GM23338 (cell line): ENCODE data around the gene EIF3A. TPM values are rescaled to one million over a fixed set of nuclear protein-coding genes. Genes with fewer than 3 reads are reported as not detected.

Source experiments
- CREB1 ChIP-seq: fragments of 250-450 bp; sonication (Bioruptor Pico); IDR thresholded peaks from 2 replicates; pipeline ENCODE4 v1.5.0; 2020; ENCODE audit warnings: low read depth, mild to moderate bottlenecking, moderate library complexity
- STAT1 ChIP-seq: IDR thresholded peaks from one replicate; pipeline ENCODE4 v1.6.1; 2016; ENCODE audit warnings: antibody characterized with exemption; ENCODE audit not compliant: unreplicated experiment
- ZNF114 ChIP-seq: fragments of 250-450 bp; sonication (Bioruptor Pico); IDR thresholded peaks from 2 replicates; pipeline ENCODE4 v1.5.0; 2020; ENCODE audit warnings: mild to moderate bottlenecking, moderate library complexity
- polyA plus RNA-seq: library from polyadenylated mRNA; unstranded; fragments of >200 nt; fragmentation: Nextera tagmentation; extraction: Ambion mirVana; gene quantifications from 2 replicates; pipeline ENCODE4 v1.2.1, GENCODE V29; 2016
- small RNA-seq: library from RNA; depleted of rRNA; stranded (forward); fragments of <200 nt; gene quantifications from one replicate; pipeline ENCODE3, GENCODE V24; 2014; ENCODE audit warnings: low replicate concordance
- total RNA-seq: library from RNA; depleted of rRNA; stranded (reverse); fragments of >200 nt; shearing (Covaris generic); gene quantifications from 2 replicates; pipeline ENCODE4 v1.2.3, GENCODE V29; 2014; rRNA removed
- TF ChIP-seq, protein P1 (sequence below): fragments of 250-450 bp; sonication (Bioruptor Pico); IDR thresholded peaks from 2 replicates; pipeline ENCODE4 v1.5.0; 2020; ENCODE audit warnings: mild to moderate bottlenecking, moderate library complexity

The EIF3A gene
- total and polyA plus RNA-seq, 2 experiments from 2014 or later = 152 to 170 TPM

DNA sequence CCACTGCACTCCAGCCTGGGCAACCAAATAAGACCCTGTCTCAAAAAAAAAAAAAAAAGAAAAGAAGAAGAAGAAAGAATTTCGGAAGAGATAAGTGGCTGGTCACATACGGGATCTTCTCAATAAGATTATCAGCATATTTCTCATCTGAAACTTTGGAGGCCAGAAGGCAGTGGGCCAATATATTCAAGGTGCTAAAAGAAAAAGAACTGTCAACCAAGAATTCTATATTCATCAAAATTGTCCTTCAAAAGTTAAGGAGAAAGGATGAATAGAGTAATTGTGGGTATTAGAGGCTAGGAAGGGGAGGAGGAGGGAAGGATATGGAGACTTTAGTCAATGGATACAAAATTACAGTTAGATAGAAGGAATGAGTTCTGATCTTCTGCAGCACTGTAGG, 95.0 kb downstream of the EIF3A start (continued):
- TF ChIP-seq, protein P1, sequence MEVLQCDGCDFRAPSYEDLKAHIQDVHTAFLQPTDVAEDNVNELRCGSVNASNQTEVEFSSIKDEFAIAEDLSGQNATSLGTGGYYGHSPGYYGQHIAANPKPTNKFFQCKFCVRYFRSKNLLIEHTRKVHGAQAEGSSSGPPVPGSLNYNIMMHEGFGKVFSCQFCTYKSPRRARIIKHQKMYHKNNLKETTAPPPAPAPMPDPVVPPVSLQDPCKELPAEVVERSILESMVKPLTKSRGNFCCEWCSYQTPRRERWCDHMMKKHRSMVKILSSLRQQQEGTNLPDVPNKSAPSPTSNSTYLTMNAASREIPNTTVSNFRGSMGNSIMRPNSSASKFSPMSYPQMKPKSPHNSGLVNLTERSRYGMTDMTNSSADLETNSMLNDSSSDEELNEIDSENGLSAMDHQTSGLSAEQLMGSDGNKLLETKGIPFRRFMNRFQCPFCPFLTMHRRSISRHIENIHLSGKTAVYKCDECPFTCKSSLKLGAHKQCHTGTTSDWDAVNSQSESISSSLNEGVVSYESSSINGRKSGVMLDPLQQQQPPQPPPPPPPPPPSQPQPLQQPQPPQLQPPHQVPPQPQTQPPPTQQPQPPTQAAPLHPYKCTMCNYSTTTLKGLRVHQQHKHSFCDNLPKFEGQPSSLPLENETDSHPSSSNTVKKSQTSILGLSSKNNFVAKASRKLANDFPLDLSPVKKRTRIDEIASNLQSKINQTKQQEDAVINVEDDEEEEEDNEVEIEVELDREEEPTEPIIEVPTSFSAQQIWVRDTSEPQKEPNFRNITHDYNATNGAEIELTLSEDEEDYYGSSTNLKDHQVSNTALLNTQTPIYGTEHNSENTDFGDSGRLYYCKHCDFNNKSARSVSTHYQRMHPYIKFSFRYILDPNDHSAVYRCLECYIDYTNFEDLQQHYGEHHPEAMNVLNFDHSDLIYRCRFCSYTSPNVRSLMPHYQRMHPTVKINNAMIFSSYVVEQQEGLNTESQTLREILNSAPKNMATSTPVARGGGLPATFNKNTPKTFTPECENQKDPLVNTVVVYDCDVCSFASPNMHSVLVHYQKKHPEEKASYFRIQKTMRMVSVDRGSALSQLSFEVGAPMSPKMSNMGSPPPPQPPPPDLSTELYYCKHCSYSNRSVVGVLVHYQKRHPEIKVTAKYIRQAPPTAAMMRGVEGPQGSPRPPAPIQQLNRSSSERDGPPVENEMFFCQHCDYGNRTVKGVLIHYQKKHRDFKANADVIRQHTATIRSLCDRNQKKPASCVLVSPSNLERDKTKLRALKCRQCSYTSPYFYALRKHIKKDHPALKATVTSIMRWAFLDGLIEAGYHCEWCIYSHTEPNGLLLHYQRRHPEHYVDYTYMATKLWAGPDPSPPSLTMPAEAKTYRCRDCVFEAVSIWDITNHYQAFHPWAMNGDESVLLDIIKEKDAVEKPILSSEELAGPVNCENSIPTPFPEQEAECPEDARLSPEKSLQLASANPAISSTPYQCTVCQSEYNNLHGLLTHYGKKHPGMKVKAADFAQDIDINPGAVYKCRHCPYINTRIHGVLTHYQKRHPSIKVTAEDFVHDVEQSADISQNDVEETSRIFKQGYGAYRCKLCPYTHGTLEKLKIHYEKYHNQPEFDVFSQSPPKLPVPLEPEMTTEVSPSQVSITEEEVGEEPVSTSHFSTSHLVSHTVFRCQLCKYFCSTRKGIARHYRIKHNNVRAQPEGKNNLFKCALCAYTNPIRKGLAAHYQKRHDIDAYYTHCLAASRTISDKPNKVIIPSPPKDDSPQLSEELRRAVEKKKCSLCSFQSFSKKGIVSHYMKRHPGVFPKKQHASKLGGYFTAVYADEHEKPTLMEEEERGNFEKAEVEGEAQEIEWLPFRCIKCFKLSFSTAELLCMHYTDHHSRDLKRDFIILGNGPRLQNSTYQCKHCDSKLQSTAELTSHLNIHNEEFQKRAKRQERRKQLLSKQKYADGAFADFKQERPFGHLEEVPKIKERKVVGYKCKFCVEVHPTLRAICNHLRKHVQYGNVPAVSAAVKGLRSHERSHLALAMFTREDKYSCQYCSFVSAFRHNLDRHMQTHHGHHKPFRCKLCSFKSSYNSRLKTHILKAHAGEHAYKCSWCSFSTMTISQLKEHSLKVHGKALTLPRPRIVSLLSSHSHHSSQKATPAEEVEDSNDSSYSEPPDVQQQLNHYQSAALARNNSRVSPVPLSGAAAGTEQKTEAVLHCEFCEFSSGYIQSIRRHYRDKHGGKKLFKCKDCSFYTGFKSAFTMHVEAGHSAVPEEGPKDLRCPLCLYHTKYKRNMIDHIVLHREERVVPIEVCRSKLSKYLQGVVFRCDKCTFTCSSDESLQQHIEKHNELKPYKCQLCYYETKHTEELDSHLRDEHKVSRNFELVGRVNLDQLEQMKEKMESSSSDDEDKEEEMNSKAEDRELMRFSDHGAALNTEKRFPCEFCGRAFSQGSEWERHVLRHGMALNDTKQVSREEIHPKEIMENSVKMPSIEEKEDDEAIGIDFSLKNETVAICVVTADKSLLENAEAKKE (CRISPR knock-in tag) = no peak
- no peak for TF ChIP-seq CREB1 (CRISPR knock-in tag)
- no peak for TF ChIP-seq STAT1
- no peak for TF ChIP-seq ZNF114 (CRISPR knock-in tag)

Small RNA genes lying within 50 kb of the gene (small RNA-seq; reads per million reads assigned to genes)
- gene AL355598.1 = not detected
- not detected for gene RF00413
- not detected for gene SNORA19

Other genes with a start within 250 kb of the EIF3A start
- gene NANOS1, start 51.1 kb downstream of the EIF3A start, total RNA-seq = 2.9 and 7.8 TPM in 2 replicates
- gene NANOS1, start 51.1 kb downstream of the EIF3A start, polyA plus RNA-seq = 1.6 and 2.2 TPM in 2 replicates
- 41.8 and 53.7 TPM in 2 replicates for gene DENND10, start 23.3 kb upstream of the EIF3A start, total RNA-seq
- 36.5 and 41.4 TPM in 2 replicates for gene DENND10, start 23.3 kb upstream of the EIF3A start, polyA plus RNA-seq
- 22.3 and 51.6 TPM in 2 replicates for gene SFXN4, start 84.9 kb upstream of the EIF3A start, total RNA-seq
- 18.6 and 20.1 TPM in 2 replicates for gene SFXN4, start 84.9 kb upstream of the EIF3A start, polyA plus RNA-seq
- gene PRDX3, start 98.0 kb upstream of the EIF3A start, total RNA-seq = 285 and 314 TPM in 2 replicates
- 262 and 275 TPM in 2 replicates for gene PRDX3, start 98.0 kb upstream of the EIF3A start, polyA plus RNA-seq
- gene GRK5, start 126.8 kb upstream of the EIF3A start, total RNA-seq = 0.74 and 2.0 TPM in 2 replicates
- gene GRK5, start 126.8 kb upstream of the EIF3A start, polyA plus RNA-seq = 0.50 and 0.53 TPM in 2 replicates